Gastrocnemius medialis (tissue), 4 donors: ENCODE data around the gene TMEM8B. TPM values are rescaled to one million over a fixed set of nuclear protein-coding genes. Genes with fewer than 3 reads are reported as not detected.
"Not testable (repeated sequence)": the region's sequence is repeated elsewhere in the genome, so short reads cannot be mapped to it uniquely, and the experiment has no call there.

Experiments
- ATAC-seq, 2 donors: fragments of 150-250 bp; one replicate each; pipeline ENCODE4 v1.9.1; 2016
- DNase-seq, 2 donors: peaks; one replicate each; pipeline ENCODE4 v3.0.0-alpha.2; 2019
- H3K27ac ChIP-seq, 4 donors: fragments of 200-600 bp; sonication (generic); 1 replicate in 1 of 4; 2 replicates in 3 of 4; pipeline ENCODE4 v1.5.1; 2016 to 2018; ENCODE audit warnings: mild to moderate bottlenecking in 2 of 4, moderate library complexity in 1 of 4
- H3K27me3 ChIP-seq, 3 donors: fragments of 200-600 bp; sonication (generic) in 2 of 3; 1 replicate in 1 of 3; 2 replicates in 2 of 3; pipeline versions ENCODE4 v1.5.1 to v1.6.0; 2016 to 2019; ENCODE audit warnings: mild to moderate bottlenecking in 1 of 3, moderate library complexity in 1 of 3
- H3K36me3 ChIP-seq, 2 donors: fragments of 200-600 bp; sonication (generic) in 1 of 2; one replicate each; pipeline ENCODE4 v1.5.1; 2017 to 2018
- H3K4me1 ChIP-seq, 2 donors: fragments of 200-600 bp; sonication (generic) in 1 of 2; one replicate each; pipeline ENCODE4 v1.5.1; 2016 to 2017; ENCODE audit warnings: mild to moderate bottlenecking in 2 of 2
- H3K4me3 ChIP-seq, 4 donors: fragments of 200-600 bp; sonication (generic) in 3 of 4; 1 replicate in 1 of 4; 2 replicates in 3 of 4; pipeline ENCODE4 v1.5.1; 2016 to 2019; ENCODE audit warnings: mild to moderate bottlenecking in 2 of 4
- H3K9me3 ChIP-seq, 3 donors: fragments of 200-600 bp; sonication (generic) in 2 of 3; 1 replicate in 1 of 3; 2 replicates in 2 of 3; pipeline ENCODE4 v1.5.1; 2016 to 2019
- POLR2A ChIP-seq, 2 donors: fragments of 450-650 bp; IDR thresholded peaks; one replicate each; pipeline ENCODE4 v1.6.1; 2017; ENCODE audit warnings: antibody characterized with exemption in 2 of 2, mild to moderate bottlenecking in 2 of 2, moderate library complexity in 2 of 2
- in situ Hi-C, 4 donors: fragments of 200-750 bp; cut with MboI; loops; one replicate each; pipeline versions ENCODE4 v1.15.0 to v1.8.0; 2017; ENCODE audit warnings: low sequenced_read_pairs in 4 of 4
- intact Hi-C: fragments of 100-400 bp; cut with DNase I; formaldehyde crosslinking; loops from one replicate; pipeline ENCODE4 v1.15.1; 2023; ENCODE audit warnings: low total_unique reads
- total RNA-seq, 4 donors: library from RNA; depleted of rRNA; stranded (reverse); fragments of >200 nt; gene quantifications; one replicate each; pipeline versions ENCODE4 v1.1.0 to v1.2.3, GENCODE V29; 2016
- TF ChIP-seq, protein P1 (sequence below), 5 experiments: fragments of 450-650 bp in 3 of 5; fragments of 200-600 bp in 2 of 5; sonication (generic) in 2 of 5; IDR thresholded peaks in 4 of 5; conservative IDR thresholded peaks in 1 of 5; 1 replicate in 4 of 5; 2 replicates in 1 of 5; pipeline ENCODE4 v1.5.1; 2016 to 2019; ENCODE audit warnings: antibody characterized with exemption in 5 of 5, mild to moderate bottlenecking in 3 of 5, moderate library complexity in 3 of 5

The TMEM8B gene
- total RNA-seq, 4 donors from 2014 or later = 1.9 to 6.4 (median 6.1) TPM

GRCh38 chr9:35891646-35892045 lies 62.6 kb downstream of the TMEM8B start:
- Histone ChIP-seq H3K27ac (no peak overlapping the region), H3K27me3 (peaks cover 0 to 3% (median 0%) of the 10 kb centered on the region in 3 donors), H3K4me1 (no peaks in the 10 kb centered on the region), H3K4me3 (no peak overlapping the region), H3K9me3 (no peaks in the 10 kb centered on the region), H3K36me3 (no peaks in the 10 kb centered on the region)
- in situ Hi-C loops = no loop called here
- DNase-seq (no peak), ATAC-seq (no peak)
- no peak for TF ChIP-seq POLR2A (IDR thresholded peaks at IDR 0.05)
- TF ChIP-seq, protein P1, sequence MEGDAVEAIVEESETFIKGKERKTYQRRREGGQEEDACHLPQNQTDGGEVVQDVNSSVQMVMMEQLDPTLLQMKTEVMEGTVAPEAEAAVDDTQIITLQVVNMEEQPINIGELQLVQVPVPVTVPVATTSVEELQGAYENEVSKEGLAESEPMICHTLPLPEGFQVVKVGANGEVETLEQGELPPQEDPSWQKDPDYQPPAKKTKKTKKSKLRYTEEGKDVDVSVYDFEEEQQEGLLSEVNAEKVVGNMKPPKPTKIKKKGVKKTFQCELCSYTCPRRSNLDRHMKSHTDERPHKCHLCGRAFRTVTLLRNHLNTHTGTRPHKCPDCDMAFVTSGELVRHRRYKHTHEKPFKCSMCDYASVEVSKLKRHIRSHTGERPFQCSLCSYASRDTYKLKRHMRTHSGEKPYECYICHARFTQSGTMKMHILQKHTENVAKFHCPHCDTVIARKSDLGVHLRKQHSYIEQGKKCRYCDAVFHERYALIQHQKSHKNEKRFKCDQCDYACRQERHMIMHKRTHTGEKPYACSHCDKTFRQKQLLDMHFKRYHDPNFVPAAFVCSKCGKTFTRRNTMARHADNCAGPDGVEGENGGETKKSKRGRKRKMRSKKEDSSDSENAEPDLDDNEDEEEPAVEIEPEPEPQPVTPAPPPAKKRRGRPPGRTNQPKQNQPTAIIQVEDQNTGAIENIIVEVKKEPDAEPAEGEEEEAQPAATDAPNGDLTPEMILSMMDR (IDR thresholded peaks at IDR 0.05 in 4 of 5, conservative IDR thresholded peaks at IDR 0.05 in 1 of 5) = no peak
- intact Hi-C loops = no loop called here

DNA sequence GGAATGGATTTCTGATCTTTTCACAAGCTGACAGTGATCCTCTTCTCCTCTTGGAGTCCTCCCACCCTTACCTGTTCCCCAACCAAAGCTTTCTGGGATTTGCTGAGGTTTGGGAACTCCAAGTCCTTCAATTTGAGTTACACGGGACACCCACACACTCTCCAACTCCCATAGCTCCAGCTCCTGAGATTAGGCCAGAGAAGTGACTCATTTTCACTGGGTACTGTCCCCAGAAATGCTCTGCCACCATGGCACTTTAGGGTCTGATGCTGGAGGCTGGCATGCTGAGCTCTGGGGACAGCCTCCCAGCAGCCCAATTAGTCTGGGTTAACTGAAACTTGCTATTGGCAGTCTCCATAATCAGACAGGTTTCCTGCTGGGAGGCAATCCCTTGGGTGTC lies 63.0 kb downstream of the TMEM8B start:
- in situ Hi-C loops = no loop called here

GRCh38 chr9:35896570-35896969 lies 67.5 kb downstream of the TMEM8B start:
- Histone ChIP-seq H3K4me1 (no peaks in the 10 kb centered on the region), H3K9me3 (no peaks in the 10 kb centered on the region), H3K4me3 (no peak overlapping the region), H3K27me3 (peaks cover 0 to 3% (median 0%) of the 10 kb centered on the region in 3 donors), H3K36me3 (no peaks in the 10 kb centered on the region), H3K27ac (no peak overlapping the region)
- ATAC-seq (no peak), DNase-seq (no peak)
- TF ChIP-seq POLR2A (IDR thresholded peaks at IDR 0.05) = no peak
- TF ChIP-seq, protein P1 (IDR thresholded peaks at IDR 0.05 in 4 of 5, conservative IDR thresholded peaks at IDR 0.05 in 1 of 5) = no peak
- intact Hi-C loops = no loop called here
- in situ Hi-C loops = no loop called here

More for the DNA sequence above, 63.0 kb downstream of the TMEM8B start:
- H3K27me3 ChIP-seq = peaks cover 0 to 3% (median 0%) of the 10 kb centered on the region in 3 donors
- intact Hi-C loops = no loop called here
- ATAC-seq (no peak), DNase-seq (no peak)
- no peaks in the 10 kb centered on the region for H3K9me3 ChIP-seq
- no peaks in the 10 kb centered on the region for H3K36me3 ChIP-seq
- H3K4me3 ChIP-seq = no peak overlapping the region
- no peak overlapping the region for H3K27ac ChIP-seq
- no peaks in the 10 kb centered on the region for H3K4me1 ChIP-seq
- TF ChIP-seq, protein P1 (IDR thresholded peaks at IDR 0.05 in 4 of 5, conservative IDR thresholded peaks at IDR 0.05 in 1 of 5) = no peak
- no peak for TF ChIP-seq POLR2A (IDR thresholded peaks at IDR 0.05)

DNA sequence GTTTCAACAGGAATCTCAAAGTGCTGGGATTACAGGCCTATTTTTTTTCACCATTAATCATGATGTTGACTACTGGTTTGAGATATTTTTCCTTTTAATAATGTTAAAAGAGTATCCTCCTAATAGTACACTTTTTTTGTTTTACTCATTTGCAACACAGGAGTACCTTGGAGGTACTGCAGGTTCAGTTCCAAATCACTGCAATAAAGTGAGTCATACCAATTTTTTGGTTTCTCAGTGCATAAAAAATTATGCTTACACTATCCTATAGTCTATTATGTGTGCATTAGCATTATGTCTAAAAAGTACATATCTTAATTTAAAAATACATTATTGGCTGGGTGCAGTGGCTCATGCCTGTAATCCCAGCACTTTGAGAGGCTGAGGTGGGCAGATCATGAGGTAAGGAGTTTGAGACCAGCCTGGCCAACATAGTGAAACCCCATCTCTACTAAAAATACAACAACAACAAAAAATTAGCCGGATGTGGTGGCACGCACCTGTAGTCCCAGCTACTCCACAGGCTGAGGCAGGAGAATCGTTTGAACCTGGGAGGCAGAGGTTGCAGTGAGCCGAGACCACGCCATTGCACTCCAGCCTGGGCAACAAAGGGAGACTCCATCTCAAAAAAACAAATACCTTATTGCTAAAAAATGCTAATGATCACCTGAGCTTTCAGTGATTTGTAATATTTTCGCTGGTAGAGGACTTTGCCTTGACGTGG lies 68.5 kb downstream of the TMEM8B start:
- H3K27me3 ChIP-seq, H3K9me3 ChIP-seq, DNase-seq, H3K4me3 ChIP-seq, ATAC-seq, H3K4me1 ChIP-seq, in situ Hi-C loops, H3K36me3 ChIP-seq, intact Hi-C loops, H3K27ac ChIP-seq: not testable (repeated sequence)

- H3K36me3 ChIP-seq = no peaks in the 10 kb centered on the region
- DNase-seq (no peak), ATAC-seq (no peak)
- TF ChIP-seq, protein P1 (IDR thresholded peaks at IDR 0.05 in 4 of 5, conservative IDR thresholded peaks at IDR 0.05 in 1 of 5) = no peak
- TF ChIP-seq POLR2A (IDR thresholded peaks at IDR 0.05) = no peak
- no peak overlapping the region for H3K27ac ChIP-seq
- H3K4me1 ChIP-seq = peaks cover 4 to 5% of the 10 kb centered on the region in 2 donors
- no peak overlapping the region for H3K4me3 ChIP-seq
- no peaks in the 10 kb centered on the region for H3K9me3 ChIP-seq
- in situ Hi-C loops = no loop called here
- intact Hi-C loops = no loop called here
- H3K27me3 ChIP-seq = no peaks in the 10 kb centered on the region
Observed at GRCh38 chr9:35898337-35898736, 69.3 kb downstream of the TMEM8B start.
